ENCODE data around the gene GLB1L2. TPM values are rescaled to one million over a fixed set of nuclear protein-coding genes. Genes with fewer than 3 reads are reported as not detected.

The GLB1L2 gene
- total RNA-seq, 1 experiment from 2014 or later, result 27.1 TPM

- intact Hi-C loops (cut with micrococcal nuclease), result loop anchor here (10.0 kb wide), 1 partner anchor 320 kb away; no protein-coding TSS in a partner anchor
- peaks cover 21 to 45% of the 10 kb centered on the region in 2 experiments; a peak in 3 of 4 replicates for H3K4me1 ChIP-seq (ENCODE audit: control insufficient read depth in 1 of 2, insufficient read depth in 2 of 2, low read length in 2 of 2)
- H3K9me2 ChIP-seq (ENCODE audit: insufficient read depth), result no peaks in the 10 kb centered on the region
- H3K27me3 ChIP-seq (ENCODE audit: insufficient read depth, low read length), result no peaks in the 10 kb centered on the region
- BruUV-seq (replicated peaks), result no TSS peak
- H2AFZ ChIP-seq (ENCODE audit: low read depth, low read length, poor library complexity, severe bottlenecking), result no peak overlapping the region
- peak overlapping the region; percentile 20; the same call in 1 of the 2 replicates for H3K4me2 ChIP-seq (ENCODE audit: low read length)
- CTCF ChIA-PET, result no interaction called here
- no peak overlapping the region for H3K4me3 ChIP-seq (replicated peaks in 1 of 2; ENCODE audit: low read depth in 1 of 2, low read length in 2 of 2)
- H4K20me1 ChIP-seq (ENCODE audit: insufficient read depth), result no peaks in the 10 kb centered on the region
- H3K79me2 ChIP-seq (ENCODE audit: insufficient read depth, low read length), result 0 out of 2 replicates have a peak, but pooled peaks cover 4% of the 10 kb centered on the region
- TF ChIP-seq MAX (IDR thresholded peaks at IDR 0.05) (no peak), TCF7L2 (IDR thresholded peaks at IDR 0.05; ENCODE audit: borderline replicate concordance, extremely low read depth, insufficient read depth, insufficient read length) (peak; percentile 43), ZBTB33 (IDR thresholded peaks at IDR 0.05; ENCODE audit: extremely low read depth, insufficient replicate concordance, low read length) (no peak), SRF (IDR thresholded peaks at IDR 0.05; ENCODE audit: low read depth) (no peak), SP1 (IDR thresholded peaks at IDR 0.05; ENCODE audit: low read depth) (no peak), POLR2A (IDR thresholded peaks at IDR 0.05; ENCODE audit: borderline replicate concordance, extremely low read depth, insufficient read depth, insufficient read length) (no peak), ZFX (IDR thresholded peaks at IDR 0.05) (no peak), EZH2 (IDR thresholded peaks at IDR 0.05) (no peak), JUND (IDR thresholded peaks at IDR 0.05) (0 out of 2 replicates have a peak, but pooled peaks have one; percentile 24), ATF3 (IDR thresholded peaks at IDR 0.05) (no peak), SIN3A (IDR thresholded peaks at IDR 0.05; ENCODE audit: low read depth) (no peak), FOSL1 (IDR thresholded peaks at IDR 0.05; ENCODE audit: low read depth) (peak; percentile 31; the same call in 1 of the 2 replicates)
- RAD21 ChIA-PET (ENCODE audit: low non-redundant PET in 1 of 2, low total read pairs in 2 of 2, uncharacterized antibody in 2 of 2, unreplicated experiment in 2 of 2), result no interaction called here
- no peak overlapping the region for H3K27ac ChIP-seq (ENCODE audit: low read depth, low read length)
- POLR2A ChIA-PET, result no interaction called here
- H3K36me3 ChIP-seq (ENCODE audit: control insufficient read depth in 1 of 2, insufficient read depth in 2 of 2, low read length in 2 of 2), result no peaks in the 10 kb centered on the region
- H3K9ac ChIP-seq (ENCODE audit: low read length), result no peak overlapping the region
- DNase-seq (ENCODE audit: low read depth, low spot score) (peak; percentile 26), ATAC-seq (0 out of 2 replicates have a peak, but pooled peaks have one; percentile 9)
- no peaks in the 10 kb centered on the region for H3K9me3 ChIP-seq (ENCODE audit: control insufficient read depth in 1 of 2, insufficient read depth in 1 of 2, low read depth in 1 of 2, low read length in 2 of 2)
Measured at GRCh38 chr11:134334796-134335571, 3.2 kb downstream of the GLB1L2 start.

Measured in HCT116 (cell line).